HG03558 (cell line): ENCODE results near the gene ATP5F1E.
A peak's percentile ranks its signal among the peaks of the same experiment; 100 is the strongest.

Experiments used
- ATAC-seq: cut with Tn5 transposase; IDR thresholded peaks from one replicate; pipeline ENCODE4 v1.9.1; 2021; ENCODE audit warnings: moderate number of reproducible peaks; ENCODE audit not compliant: unreplicated experiment; ENCODE audit errors: extremely low read depth

The ATP5F1E gene

DNA sequence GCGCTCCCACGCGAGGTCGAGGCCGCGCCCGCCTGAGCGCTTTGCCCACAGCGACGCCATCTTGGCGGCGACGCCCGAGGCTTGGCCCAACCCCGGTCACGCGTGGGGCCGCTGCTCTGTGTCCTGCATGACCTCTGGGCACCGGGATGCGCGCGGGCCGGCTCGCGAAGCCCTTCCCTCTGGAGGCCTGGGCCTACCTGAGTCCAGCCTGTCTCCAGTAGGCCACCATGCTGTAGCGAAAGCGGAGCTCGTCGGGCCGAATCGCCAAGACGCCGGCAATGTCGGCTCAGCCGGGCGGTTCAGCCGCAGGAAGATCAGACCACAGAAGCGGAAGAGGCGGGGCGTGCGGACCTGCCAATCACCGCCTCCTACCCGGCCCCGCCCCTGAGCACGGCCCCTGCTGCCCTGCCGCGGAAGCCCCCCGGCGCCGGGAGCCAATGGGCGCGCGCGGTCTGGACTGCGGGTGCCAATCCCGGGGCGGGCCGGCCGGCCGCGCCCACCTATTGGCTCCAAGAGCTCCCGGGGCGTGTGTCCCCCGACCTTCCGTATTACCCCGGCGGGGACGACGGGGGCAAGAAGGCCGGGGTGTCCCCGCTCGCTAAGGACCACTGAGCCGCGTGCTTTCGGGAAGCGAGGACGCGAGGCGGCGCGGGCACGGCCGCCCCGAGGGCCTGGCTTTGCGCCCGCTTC, at the start of gene ATP5F1E:
Gene ATP5F1E (minus strand): TSS at position 313 of the 690 bp plus-strand sequence. CDS start 84 bp downstream, at position 229.
- ATAC-seq = peak; percentile 73

DNA sequence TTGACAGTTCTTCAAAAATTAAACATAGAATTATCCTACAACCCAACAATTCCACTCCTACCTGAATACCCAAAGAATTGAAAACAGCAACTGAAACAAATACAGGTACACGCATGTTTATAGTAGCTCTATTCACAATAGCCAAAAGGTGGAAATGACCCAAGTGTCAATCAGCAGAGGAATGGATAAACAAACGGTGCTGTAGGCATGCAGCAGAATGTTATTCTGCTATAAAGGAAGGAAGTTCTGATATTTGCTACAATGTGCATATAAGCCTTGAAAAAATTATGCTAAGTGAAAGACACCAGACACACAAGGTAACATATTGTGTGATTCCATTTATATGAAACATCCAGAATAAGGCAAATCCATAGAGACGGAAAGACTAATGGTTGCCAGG, 48.9 kb upstream of the ATP5F1E start:
- ATAC-seq = no peak

- ATAC-seq = no peak
Observed at GRCh38 chr20:59078231-59078630, 46.1 kb upstream of the ATP5F1E start.

- no peak for ATAC-seq
Observed at GRCh38 chr20:59077705-59078104, 45.6 kb upstream of the ATP5F1E start.

DNA sequence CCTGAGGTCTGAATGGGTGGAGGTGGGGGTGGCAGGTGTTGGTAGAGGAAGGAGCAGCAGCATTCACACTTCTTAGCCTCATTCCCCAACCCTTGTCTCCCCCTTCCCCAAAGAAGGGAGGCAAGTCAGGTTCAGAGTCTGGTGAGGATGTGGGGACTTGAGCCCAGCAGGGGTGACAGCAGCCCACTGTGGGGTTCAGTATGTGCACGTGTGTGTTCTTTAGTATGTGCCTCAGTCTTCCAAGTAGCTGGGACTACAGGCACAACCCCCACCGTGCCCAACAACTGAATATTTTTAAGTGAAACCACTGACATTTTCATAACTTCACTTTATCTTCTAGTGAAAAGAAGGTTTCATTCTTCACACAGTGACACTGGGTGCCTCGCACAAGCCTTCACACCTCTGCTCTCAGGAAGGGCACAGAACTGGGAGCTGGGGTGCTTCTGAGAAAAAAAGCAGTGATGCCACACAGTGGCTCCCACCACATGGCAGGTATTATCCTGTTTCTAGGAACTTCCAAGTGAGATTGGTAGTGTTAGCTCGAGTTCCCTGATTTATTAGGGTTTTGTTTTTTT, 43.9 kb upstream of the ATP5F1E start:
- ATAC-seq = no peak

- no peak for ATAC-seq
Observed at GRCh38 chr20:59074456-59074855, 42.3 kb upstream of the ATP5F1E start.

GRCh38 chr20:59073582-59073981, 41.4 kb upstream of the ATP5F1E start:
- ATAC-seq = no peak

- no peak for ATAC-seq
Observed at GRCh38 chr20:59071216-59071615, 39.1 kb upstream of the ATP5F1E start.

- ATAC-seq = no peak
Observed at GRCh38 chr20:59069026-59069425, 36.9 kb upstream of the ATP5F1E start.

- no peak for ATAC-seq
Observed at GRCh38 chr20:59068534-59068933, 36.4 kb upstream of the ATP5F1E start.

GRCh38 chr20:59064214-59064722, 32.1 kb upstream of the ATP5F1E start:
- ATAC-seq = no peak

GRCh38 chr20:59063358-59064213, 31.5 kb upstream of the ATP5F1E start:
- ATAC-seq = no peak

GRCh38 chr20:59062081-59062480, 29.9 kb upstream of the ATP5F1E start:
- no peak for ATAC-seq

DNA sequence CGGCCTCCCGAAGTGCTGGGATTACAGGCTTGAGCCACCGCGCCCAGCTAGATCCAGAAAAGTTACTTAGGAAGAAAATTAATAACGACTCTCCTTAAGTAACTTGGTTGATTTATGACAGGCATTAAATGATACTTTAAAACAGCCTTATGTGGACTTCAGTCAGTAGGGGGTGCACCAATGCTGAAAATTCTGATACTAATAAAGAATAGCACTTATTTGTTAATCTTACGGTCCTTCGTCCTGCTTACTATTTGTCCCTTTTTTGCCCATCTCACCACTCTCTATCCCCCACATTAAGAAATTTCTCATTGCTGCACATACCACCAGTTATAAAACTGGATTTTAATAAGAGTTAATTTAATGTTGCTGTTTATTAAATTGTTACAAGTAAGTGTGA, 23.2 kb upstream of the ATP5F1E start:
- ATAC-seq = no peak

GRCh38 chr20:59051666-59052185, 19.6 kb upstream of the ATP5F1E start:
- no peak for ATAC-seq

- no peak for ATAC-seq
Observed at GRCh38 chr20:59050437-59050836, 18.3 kb upstream of the ATP5F1E start.

DNA sequence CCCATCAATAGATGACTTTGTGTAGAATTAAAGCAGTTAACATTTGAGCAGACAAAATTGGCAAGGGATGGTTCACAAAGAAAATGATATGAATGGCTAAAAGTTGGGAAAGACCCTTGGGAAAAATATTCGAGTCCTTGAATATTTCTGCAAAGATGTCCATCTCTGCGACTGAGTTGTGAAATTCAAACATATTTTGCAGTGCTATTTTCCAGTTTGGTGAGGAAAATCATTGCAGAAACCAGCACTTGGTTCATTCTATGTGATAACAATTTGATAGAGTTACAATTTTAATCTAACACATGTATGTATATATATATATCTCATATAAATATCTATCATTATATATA, 16.5 kb upstream of the ATP5F1E start:
- no peak for ATAC-seq

DNA sequence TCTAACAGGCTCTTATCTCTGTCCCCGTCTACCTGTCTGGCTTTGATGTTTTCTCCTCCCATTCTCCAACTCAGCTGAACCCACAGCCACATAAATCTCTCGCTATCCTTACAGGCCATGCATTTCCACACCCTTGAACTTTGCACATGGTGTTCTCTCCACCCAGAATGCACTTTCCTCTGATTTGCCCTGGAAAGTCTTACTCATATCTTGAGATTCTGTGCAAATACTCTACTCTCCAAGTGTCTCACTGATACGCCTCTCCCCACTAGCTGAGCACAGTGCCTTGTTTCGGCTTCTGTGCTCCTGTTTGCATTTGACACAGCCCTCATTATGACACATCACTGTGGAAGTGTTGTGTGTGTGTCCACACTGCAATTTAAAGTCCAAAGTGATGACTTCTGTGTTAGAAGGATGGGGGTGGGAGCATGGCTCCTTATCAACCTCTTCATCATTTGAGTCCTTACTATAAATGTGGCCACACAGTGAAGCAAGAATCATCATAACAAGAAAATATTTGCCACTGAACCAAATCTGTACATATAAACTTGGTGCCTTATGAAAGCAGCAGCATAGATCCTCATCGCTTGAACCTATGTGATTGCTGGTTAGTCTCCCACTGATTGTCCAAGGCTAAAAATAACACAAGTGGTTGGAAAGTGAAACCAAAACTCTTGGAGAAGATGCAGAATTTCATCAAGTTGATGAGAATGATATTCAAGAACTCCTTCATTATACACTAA, 16.0 kb upstream of the ATP5F1E start:
- ATAC-seq = no peak

- ATAC-seq = no peak
Observed at GRCh38 chr20:59046862-59047261, 14.7 kb upstream of the ATP5F1E start.

DNA sequence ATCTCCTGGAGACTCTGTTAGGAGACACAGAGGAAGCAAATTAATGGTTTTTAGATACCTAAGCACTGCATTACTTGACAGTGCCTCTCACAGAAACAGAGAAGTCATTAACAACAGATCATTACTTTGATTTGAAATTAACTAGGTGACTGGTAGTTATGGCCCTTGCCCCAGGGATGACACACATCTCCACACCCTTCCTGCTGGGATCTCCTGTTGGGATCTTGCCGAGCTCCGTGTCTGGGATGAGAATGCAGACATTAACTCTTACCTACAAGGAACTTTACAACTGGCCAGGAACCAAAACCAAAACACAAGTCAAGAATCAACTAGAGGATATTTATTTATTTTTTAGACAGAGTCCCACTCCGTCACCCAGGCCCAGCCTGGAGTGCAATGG, 12.7 kb upstream of the ATP5F1E start:
- no peak for ATAC-seq
